Stimulated activated CD8-positive, alpha-beta memory T cell treated with anti-CD3 and anti-CD28 coated beads, Interleukin-4, amount 100 ng/mL, for 4 hours (primary cell): ENCODE data around the gene CSNK1A1.
"Not testable (repeated sequence)": the region's sequence is repeated elsewhere in the genome, so short reads cannot be mapped to it uniquely, and the experiment has no call there.

ENCODE experiments used
- DNase-seq, 2 donors: peaks; one replicate each; pipeline ENCODE4 v3.0.0-alpha.2; 2020; ENCODE audit warnings: low read depth in 2 of 2, low spot score in 1 of 2

The CSNK1A1 gene

GRCh38 chr5:149490599-149491485 lies 60.4 kb downstream of the CSNK1A1 start:
- DNase-seq: no peak

GRCh38 chr5:149489605-149490037 lies 61.6 kb downstream of the CSNK1A1 start:
- no peak for DNase-seq

- DNase-seq: no peak
Observed at GRCh38 chr5:149488645-149489306, 62.5 kb downstream of the CSNK1A1 start.

GRCh38 chr5:149487672-149488071 lies 63.6 kb downstream of the CSNK1A1 start:
- DNase-seq: no peak

- no peak for DNase-seq
Observed at GRCh38 chr5:149486726-149487635, 64.3 kb downstream of the CSNK1A1 start.

GRCh38 chr5:149485655-149486615 lies 65.3 kb downstream of the CSNK1A1 start:
- DNase-seq: no peak

GRCh38 chr5:149481485-149481884 lies 69.8 kb downstream of the CSNK1A1 start:
- DNase-seq: no peak

GRCh38 chr5:149478761-149479160 lies 72.5 kb downstream of the CSNK1A1 start:
- no peak for DNase-seq

GRCh38 chr5:149475777-149476176 lies 75.5 kb downstream of the CSNK1A1 start:
- no peak for DNase-seq

GRCh38 chr5:149474198-149474597 lies 77.0 kb downstream of the CSNK1A1 start:
- no peak for DNase-seq

GRCh38 chr5:149473441-149473840 lies 77.8 kb downstream of the CSNK1A1 start:
- DNase-seq: no peak

GRCh38 chr5:149472399-149472798 lies 78.8 kb downstream of the CSNK1A1 start:
- DNase-seq: no peak

GRCh38 chr5:149471406-149472183 lies 79.6 kb downstream of the CSNK1A1 start:
- no peak for DNase-seq

- DNase-seq: no peak
Observed at GRCh38 chr5:149470942-149471341, 80.3 kb downstream of the CSNK1A1 start.

- no peak for DNase-seq
Observed at GRCh38 chr5:149466457-149466972, 84.7 kb downstream of the CSNK1A1 start.

GRCh38 chr5:149464796-149465489 lies 86.3 kb downstream of the CSNK1A1 start:
- no peak for DNase-seq

GRCh38 chr5:149461907-149462306 lies 89.3 kb downstream of the CSNK1A1 start:
- DNase-seq: not testable (repeated sequence)

GRCh38 chr5:149459891-149460290 lies 91.3 kb downstream of the CSNK1A1 start:
- no peak for DNase-seq

- DNase-seq: no peak
Observed at GRCh38 chr5:149457393-149457763, 93.9 kb downstream of the CSNK1A1 start.
